ENCODE data around the gene TEF. TPM values are rescaled to one million over a fixed set of nuclear protein-coding genes. Genes with fewer than 3 reads are reported as not detected.
A peak's percentile ranks its signal among the peaks of the same experiment; 100 is the strongest.

TEF gene
- total and polyA plus RNA-seq, 9 of the 15 experiments (the other 6 are each of a cell fraction or from before 2014, with no cell fraction given): 0.04 to 3.1 (median 1.2) TPM

DNA sequence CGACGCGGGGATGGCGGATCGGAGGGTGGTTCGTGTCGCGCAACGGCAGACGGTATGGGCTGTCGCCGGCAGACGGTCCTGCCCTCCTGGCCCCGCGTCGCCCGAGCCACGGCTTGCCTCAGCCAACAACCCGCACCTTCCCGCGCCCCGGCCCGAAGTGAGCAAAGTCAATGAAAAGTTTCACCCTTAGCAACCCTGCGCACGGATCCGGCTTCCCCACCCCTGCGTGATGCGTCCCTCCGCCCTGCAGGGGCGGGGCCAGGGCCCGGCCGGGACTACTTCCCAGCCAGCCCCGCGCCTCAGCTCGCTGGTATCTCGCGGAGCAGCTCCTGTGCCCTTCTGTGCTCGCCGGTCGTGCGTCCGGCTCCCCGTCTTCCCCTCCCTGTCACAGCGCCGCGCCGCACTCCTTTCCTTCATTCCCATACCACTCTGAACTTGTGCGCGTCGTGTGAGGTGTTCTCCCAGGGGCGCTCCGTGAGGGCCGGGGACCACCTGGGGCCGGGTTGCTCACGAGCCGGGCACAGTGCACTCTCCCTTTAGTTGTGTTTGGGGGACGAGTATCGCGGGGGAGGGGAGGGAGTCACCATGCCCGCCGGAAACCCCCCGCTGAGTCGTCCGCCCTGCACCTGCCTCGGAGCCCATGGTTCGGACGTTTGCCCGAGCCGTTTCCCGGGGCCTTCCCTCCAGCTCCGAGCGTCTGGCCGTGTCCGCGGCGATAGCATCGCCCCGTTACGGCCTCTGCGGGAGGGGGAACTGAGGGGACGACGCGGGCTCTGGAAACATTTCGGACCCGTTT lies 65.1 kb downstream of the TEF start, which contains the start of gene TOB2 (continued):
- TF ChIP-seq, protein P1, sequence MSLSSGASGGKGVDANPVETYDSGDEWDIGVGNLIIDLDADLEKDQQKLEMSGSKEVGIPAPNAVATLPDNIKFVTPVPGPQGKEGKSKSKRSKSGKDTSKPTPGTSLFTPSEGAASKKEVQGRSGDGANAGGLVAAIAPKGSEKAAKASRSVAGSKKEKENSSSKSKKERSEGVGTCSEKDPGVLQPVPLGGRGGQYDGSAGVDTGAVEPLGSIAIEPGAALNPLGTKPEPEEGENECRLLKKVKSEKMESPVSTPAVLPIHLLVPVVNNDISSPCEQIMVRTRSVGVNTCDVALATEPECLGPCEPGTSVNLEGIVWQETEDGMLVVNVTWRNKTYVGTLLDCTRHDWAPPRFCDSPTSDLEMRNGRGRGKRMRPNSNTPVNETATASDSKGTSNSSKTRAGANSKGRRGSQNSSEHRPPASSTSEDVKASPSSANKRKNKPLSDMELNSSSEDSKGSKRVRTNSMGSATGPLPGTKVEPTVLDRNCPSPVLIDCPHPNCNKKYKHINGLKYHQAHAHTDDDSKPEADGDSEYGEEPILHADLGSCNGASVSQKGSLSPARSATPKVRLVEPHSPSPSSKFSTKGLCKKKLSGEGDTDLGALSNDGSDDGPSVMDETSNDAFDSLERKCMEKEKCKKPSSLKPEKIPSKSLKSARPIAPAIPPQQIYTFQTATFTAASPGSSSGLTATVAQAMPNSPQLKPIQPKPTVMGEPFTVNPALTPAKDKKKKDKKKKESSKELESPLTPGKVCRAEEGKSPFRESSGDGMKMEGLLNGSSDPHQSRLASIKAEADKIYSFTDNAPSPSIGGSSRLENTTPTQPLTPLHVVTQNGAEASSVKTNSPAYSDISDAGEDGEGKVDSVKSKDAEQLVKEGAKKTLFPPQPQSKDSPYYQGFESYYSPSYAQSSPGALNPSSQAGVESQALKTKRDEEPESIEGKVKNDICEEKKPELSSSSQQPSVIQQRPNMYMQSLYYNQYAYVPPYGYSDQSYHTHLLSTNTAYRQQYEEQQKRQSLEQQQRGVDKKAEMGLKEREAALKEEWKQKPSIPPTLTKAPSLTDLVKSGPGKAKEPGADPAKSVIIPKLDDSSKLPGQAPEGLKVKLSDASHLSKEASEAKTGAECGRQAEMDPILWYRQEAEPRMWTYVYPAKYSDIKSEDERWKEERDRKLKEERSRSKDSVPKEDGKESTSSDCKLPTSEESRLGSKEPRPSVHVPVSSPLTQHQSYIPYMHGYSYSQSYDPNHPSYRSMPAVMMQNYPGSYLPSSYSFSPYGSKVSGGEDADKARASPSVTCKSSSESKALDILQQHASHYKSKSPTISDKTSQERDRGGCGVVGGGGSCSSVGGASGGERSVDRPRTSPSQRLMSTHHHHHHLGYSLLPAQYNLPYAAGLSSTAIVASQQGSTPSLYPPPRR (CRISPR knock-in tag; IDR thresholded peaks at IDR 0.05; ENCODE audit: borderline replicate concordance): peak; percentile 87; the same call in 1 of the 2 replicates
- no peak; the same call in 1 of the 2 replicates for TF ChIP-seq ZNF12 (CRISPR knock-in tag; IDR thresholded peaks at IDR 0.05)
- peak; percentile 84 for TF ChIP-seq U2AF1 (optimal IDR thresholded peaks at IDR 0.05; ENCODE audit: low read depth, low read length)
- TF ChIP-seq, protein P2, sequence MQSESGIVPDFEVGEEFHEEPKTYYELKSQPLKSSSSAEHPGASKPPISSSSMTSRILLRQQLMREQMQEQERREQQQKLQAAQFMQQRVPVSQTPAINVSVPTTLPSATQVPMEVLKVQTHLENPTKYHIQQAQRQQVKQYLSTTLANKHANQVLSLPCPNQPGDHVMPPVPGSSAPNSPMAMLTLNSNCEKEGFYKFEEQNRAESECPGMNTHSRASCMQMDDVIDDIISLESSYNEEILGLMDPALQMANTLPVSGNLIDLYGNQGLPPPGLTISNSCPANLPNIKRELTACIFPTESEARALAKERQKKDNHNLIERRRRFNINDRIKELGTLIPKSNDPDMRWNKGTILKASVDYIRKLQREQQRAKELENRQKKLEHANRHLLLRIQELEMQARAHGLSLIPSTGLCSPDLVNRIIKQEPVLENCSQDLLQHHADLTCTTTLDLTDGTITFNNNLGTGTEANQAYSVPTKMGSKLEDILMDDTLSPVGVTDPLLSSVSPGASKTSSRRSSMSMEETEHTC (IDR thresholded peaks at IDR 0.05): 0 out of 2 replicates have a peak, but pooled peaks have one; percentile 30
- TF ChIP-seq, protein P3, sequence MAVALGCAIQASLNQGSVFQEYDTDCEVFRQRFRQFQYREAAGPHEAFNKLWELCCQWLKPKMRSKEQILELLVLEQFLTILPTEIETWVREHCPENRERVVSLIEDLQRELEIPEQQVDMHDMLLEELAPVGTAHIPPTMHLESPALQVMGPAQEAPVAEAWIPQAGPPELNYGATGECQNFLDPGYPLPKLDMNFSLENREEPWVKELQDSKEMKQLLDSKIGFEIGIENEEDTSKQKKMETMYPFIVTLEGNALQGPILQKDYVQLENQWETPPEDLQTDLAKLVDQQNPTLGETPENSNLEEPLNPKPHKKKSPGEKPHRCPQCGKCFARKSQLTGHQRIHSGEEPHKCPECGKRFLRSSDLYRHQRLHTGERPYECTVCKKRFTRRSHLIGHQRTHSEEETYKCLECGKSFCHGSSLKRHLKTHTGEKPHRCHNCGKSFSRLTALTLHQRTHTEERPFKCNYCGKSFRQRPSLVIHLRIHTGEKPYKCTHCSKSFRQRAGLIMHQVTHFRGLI (CRISPR knock-in tag; IDR thresholded peaks at IDR 0.05): no peak
- 0 out of 2 replicates have a peak, but pooled peaks have one; percentile 23 for TF ChIP-seq SMARCE1 (IDR thresholded peaks at IDR 0.05)
- TF ChIP-seq PRMT5 (CRISPR knock-in tag; IDR thresholded peaks at IDR 0.05): no peak
- TF ChIP-seq FOXK2 (conservative IDR thresholded peaks at IDR 0.05 in 1 of 2, IDR thresholded peaks at IDR 0.05 in 1 of 2; ENCODE audit: low read depth in 2 of 2): no peak
- TF ChIP-seq SIX5 (IDR thresholded peaks at IDR 0.05; ENCODE audit: borderline replicate concordance in 1 of 2, insufficient read depth in 1 of 2, low read depth in 1 of 2, low read length in 2 of 2): no peak
- TF ChIP-seq, protein P4, sequence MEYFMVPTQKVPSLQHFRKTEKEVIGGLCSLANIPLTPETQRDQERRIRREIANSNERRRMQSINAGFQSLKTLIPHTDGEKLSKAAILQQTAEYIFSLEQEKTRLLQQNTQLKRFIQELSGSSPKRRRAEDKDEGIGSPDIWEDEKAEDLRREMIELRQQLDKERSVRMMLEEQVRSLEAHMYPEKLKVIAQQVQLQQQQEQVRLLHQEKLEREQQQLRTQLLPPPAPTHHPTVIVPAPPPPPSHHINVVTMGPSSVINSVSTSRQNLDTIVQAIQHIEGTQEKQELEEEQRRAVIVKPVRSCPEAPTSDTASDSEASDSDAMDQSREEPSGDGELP (CRISPR knock-in tag; IDR thresholded peaks at IDR 0.05; ENCODE audit: borderline replicate concordance): peak; percentile 70
- peak; percentile 88 for TF ChIP-seq RB1 (IDR thresholded peaks at IDR 0.05; ENCODE audit: low read depth)
- no peak for TF ChIP-seq SIRT6 (IDR thresholded peaks at IDR 0.05; ENCODE audit: low read depth, low read length)
